HL-60 (cell line): ENCODE results near the gene SSC5D.

Source experiments
- CTCF ChIP-seq: IDR thresholded peaks from one replicate; pipeline ENCODE4 v1.5.1; 2011; ENCODE audit warnings: low read length, control low read depth, inconsistent platforms; ENCODE audit not compliant: insufficient read depth
- GABPA ChIP-seq: IDR thresholded peaks from 2 replicates; pipeline ENCODE4 v1.6.1; 2012; ENCODE audit warnings: low read depth
- POLR2AphosphoS5 ChIP-seq: IDR thresholded peaks from 2 replicates; pipeline ENCODE4 v1.6.1; 2012; ENCODE audit warnings: low read depth
- REST ChIP-seq: IDR thresholded peaks from 2 replicates; pipeline ENCODE4 v1.6.1; 2012; ENCODE audit warnings: low read depth; ENCODE audit not compliant: insufficient replicate concordance
- SPI1 ChIP-seq: IDR thresholded peaks from 2 replicates; pipeline ENCODE4 v1.6.1; 2012; ENCODE audit warnings: low read depth, mild to moderate bottlenecking, borderline replicate concordance

- TF ChIP-seq CTCF = no peak
- no peak for TF ChIP-seq POLR2AphosphoS5
- TF ChIP-seq REST = no peak
- TF ChIP-seq GABPA = no peak
- TF ChIP-seq SPI1 = no peak
These were observed 75.0 kb downstream of the SSC5D start for GRCh38 chr19:55563261-55563690.
